Measurements from ENCODE around the gene RPS6KA2.

Gene RPS6KA2

GRCh38 chr6:166499350-166500163, 127.5 kb downstream of the RPS6KA2 start:
- peak; percentile 27 for DNase-seq (ENCODE audit: low read depth)
- H3K4me3 ChIP-seq (ENCODE audit: low read depth, low read length): no peak overlapping the region
- TF ChIP-seq CTCF (IDR thresholded peaks at IDR 0.05; ENCODE audit: low read depth, low read length, missing control alignments): no peak

- H3K4me3 ChIP-seq (ENCODE audit: low read depth, low read length): no peak overlapping the region
- TF ChIP-seq CTCF (IDR thresholded peaks at IDR 0.05; ENCODE audit: low read depth, low read length, missing control alignments): no peak
- no peak for DNase-seq (ENCODE audit: low read depth)
Observed at GRCh38 chr6:166498661-166499349, 128.2 kb downstream of the RPS6KA2 start.

GRCh38 chr6:166498228-166498627, 128.8 kb downstream of the RPS6KA2 start:
- H3K4me3 ChIP-seq (ENCODE audit: low read depth, low read length): no peak overlapping the region
- DNase-seq (ENCODE audit: low read depth): no peak
- TF ChIP-seq CTCF (IDR thresholded peaks at IDR 0.05; ENCODE audit: low read depth, low read length, missing control alignments): no peak

- DNase-seq (ENCODE audit: low read depth): no peak
- no peak for TF ChIP-seq CTCF (IDR thresholded peaks at IDR 0.05; ENCODE audit: low read depth, low read length, missing control alignments)
- no peak overlapping the region for H3K4me3 ChIP-seq (ENCODE audit: low read depth, low read length)
Observed at GRCh38 chr6:166497087-166497899, 129.8 kb downstream of the RPS6KA2 start.

- no peak overlapping the region for H3K4me3 ChIP-seq (ENCODE audit: low read depth, low read length)
- DNase-seq (ENCODE audit: low read depth): no peak
- no peak for TF ChIP-seq CTCF (IDR thresholded peaks at IDR 0.05; ENCODE audit: low read depth, low read length, missing control alignments)
Observed at GRCh38 chr6:166496460-166496859, 130.6 kb downstream of the RPS6KA2 start.

- TF ChIP-seq CTCF (IDR thresholded peaks at IDR 0.05; ENCODE audit: low read depth, low read length, missing control alignments): no peak
- H3K4me3 ChIP-seq (ENCODE audit: low read depth, low read length): no peak overlapping the region
- no peak for DNase-seq (ENCODE audit: low read depth)
Observed at GRCh38 chr6:166495487-166496314, 131.3 kb downstream of the RPS6KA2 start.

All from GM12864 (cell line).